GM23248 (cell line): ENCODE measurements around the gene JARID2.

ENCODE experiments used
- EZH2 ChIP-seq: fragments of 200-600 bp; sonication (generic); IDR thresholded peaks from 2 replicates; pipeline ENCODE4 v1.6.1; 2018; ENCODE audit warnings: antibody characterized with exemption, mild to moderate bottlenecking; ENCODE audit not compliant: insufficient read depth, poor library complexity, severe bottlenecking
- EZH2phosphoT487 ChIP-seq: fragments of 200-600 bp; sonication (generic); IDR thresholded peaks from 2 replicates; pipeline ENCODE4 v1.6.1; 2018; ENCODE audit warnings: antibody characterized with exemption, moderate library complexity, mild to moderate bottlenecking, low read depth; ENCODE audit not compliant: insufficient read depth

- TF ChIP-seq EZH2 (no peak), EZH2phosphoT487 (no peak)
Observed at GRCh38 chr6:15551798-15552197, 305.9 kb downstream of the JARID2 start.
